Stomach smooth muscle (tissue), 2 donors: ENCODE data around the gene RASSF8.

Source experiments
- H3K27ac ChIP-seq: one replicate; pipeline ENCODE4 v1.7.0; 2013; ENCODE audit warnings: mild to moderate bottlenecking, low read length, inconsistent platforms
- H3K27me3 ChIP-seq, 2 donors: one replicate each; pipeline ENCODE4 v1.7.0; 2013; ENCODE audit warnings: low read length in 2 of 2; ENCODE audit not compliant: insufficient read depth in 2 of 2, control insufficient read depth in 1 of 2
- H3K36me3 ChIP-seq, 2 donors: one replicate each; pipeline ENCODE4 v1.7.0; 2013; ENCODE audit warnings: low read length in 2 of 2; ENCODE audit not compliant: control insufficient read depth in 2 of 2, insufficient read depth in 2 of 2
- H3K4me1 ChIP-seq: one replicate; pipeline ENCODE4 v1.7.0; 2013; ENCODE audit warnings: low read length; ENCODE audit not compliant: control insufficient read depth, insufficient read depth
- H3K4me3 ChIP-seq, 2 donors: one replicate each; pipeline ENCODE4 v1.7.0; 2013; ENCODE audit warnings: low read length in 2 of 2
- H3K9ac ChIP-seq, 2 donors: one replicate each; pipeline ENCODE4 v1.7.0; 2013; ENCODE audit warnings: low read length in 2 of 2, mild to moderate bottlenecking in 1 of 2
- H3K9me3 ChIP-seq, 2 donors: one replicate each; pipeline ENCODE4 v1.7.0; 2013; ENCODE audit warnings: low read length in 2 of 2; ENCODE audit not compliant: control insufficient read depth in 2 of 2
- donor health status: healthy.
- donor health status: Pancreatic carcinoma.

Gene RASSF8

DNA sequence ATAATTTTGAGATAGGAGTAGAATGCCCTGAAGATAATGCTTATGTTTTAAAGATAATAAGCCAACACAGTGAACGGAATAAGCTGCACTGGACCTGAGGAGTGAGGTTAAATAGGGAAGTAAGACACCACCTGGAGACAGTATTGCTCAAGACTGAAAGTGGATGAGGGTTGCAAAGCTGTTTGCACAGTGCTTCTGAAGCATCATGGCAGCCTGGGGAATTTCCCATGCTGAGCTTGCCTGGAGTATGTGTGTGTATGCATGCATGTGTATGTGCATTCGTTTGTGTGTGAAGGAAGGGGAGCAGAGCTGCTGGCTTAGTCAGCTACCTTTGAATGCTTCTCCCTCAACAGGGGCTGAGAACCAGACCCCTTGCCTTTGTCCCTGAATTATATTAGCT is 130.5 kb downstream of the RASSF8 start:
- no peak overlapping the region for H3K4me3 ChIP-seq
- no peak overlapping the region for H3K27ac ChIP-seq
- no peaks in the 10 kb centered on the region for H3K36me3 ChIP-seq
- H3K27me3 ChIP-seq: no peaks in the 10 kb centered on the region
- no peaks in the 10 kb centered on the region for H3K9me3 ChIP-seq
- H3K9ac ChIP-seq: no peak overlapping the region
- H3K4me1 ChIP-seq: no peaks in the 10 kb centered on the region

DNA sequence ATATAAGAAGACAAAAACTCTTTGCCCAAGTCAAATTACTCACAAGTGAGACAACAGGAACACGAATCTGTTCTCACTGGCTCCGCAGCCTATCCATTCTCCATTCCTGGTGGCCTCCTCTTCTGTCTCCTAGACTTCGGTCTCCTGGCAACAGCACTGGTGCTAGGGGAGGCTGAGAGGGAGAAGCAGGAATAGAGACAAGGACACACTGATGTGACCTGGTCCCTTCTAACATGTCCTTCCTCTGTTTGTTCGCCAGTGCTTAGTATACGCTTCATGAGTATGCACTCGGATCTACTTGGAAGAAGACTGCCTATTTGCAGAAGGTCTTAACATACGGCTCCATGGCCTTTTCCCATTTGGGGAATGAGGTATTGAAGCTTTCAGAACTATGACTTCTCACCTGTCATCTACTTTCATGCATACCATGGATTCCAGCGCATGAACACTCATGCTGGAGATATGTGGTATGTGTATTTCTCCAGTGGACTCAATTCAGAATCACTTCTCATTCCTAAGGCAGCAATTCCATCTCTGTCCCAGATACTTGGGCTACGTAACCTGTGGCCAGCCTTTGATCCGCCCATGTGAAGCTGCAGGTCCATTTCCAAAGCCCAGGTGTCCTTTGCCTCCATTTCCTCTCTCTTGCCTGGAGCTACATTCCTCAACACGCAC is 132.5 kb downstream of the RASSF8 start:
- H3K9me3 ChIP-seq: no peaks in the 10 kb centered on the region
- no peaks in the 10 kb centered on the region for H3K4me1 ChIP-seq
- H3K27ac ChIP-seq: no peak overlapping the region
- no peak overlapping the region for H3K4me3 ChIP-seq
- H3K27me3 ChIP-seq: no peaks in the 10 kb centered on the region
- no peaks in the 10 kb centered on the region for H3K36me3 ChIP-seq
- no peak overlapping the region for H3K9ac ChIP-seq

DNA sequence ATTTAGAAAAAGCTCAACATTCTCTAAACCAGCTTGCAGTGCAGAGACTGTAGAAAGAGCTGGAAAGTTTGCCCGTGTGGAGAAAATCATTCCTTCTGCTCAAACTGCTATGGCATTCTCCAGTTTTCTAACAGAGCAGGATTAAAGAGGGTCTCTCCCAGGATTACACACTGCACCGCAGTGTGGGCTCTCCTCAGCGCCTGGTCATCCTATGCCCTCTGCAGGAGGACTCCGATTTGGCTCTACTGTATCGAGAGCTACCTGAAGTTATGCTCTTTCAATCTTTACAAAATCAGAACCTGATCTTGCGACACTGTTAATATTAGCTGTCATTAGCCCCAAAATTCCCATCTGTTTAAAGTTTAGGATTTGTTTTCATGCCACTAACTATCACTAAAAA is 133.3 kb downstream of the RASSF8 start:
- Histone ChIP-seq H3K27ac (no peak overlapping the region), H3K9ac (no peak overlapping the region), H3K27me3 (no peaks in the 10 kb centered on the region), H3K4me1 (no peaks in the 10 kb centered on the region), H3K36me3 (no peaks in the 10 kb centered on the region), H3K9me3 (no peaks in the 10 kb centered on the region), H3K4me3 (no peak overlapping the region)

DNA sequence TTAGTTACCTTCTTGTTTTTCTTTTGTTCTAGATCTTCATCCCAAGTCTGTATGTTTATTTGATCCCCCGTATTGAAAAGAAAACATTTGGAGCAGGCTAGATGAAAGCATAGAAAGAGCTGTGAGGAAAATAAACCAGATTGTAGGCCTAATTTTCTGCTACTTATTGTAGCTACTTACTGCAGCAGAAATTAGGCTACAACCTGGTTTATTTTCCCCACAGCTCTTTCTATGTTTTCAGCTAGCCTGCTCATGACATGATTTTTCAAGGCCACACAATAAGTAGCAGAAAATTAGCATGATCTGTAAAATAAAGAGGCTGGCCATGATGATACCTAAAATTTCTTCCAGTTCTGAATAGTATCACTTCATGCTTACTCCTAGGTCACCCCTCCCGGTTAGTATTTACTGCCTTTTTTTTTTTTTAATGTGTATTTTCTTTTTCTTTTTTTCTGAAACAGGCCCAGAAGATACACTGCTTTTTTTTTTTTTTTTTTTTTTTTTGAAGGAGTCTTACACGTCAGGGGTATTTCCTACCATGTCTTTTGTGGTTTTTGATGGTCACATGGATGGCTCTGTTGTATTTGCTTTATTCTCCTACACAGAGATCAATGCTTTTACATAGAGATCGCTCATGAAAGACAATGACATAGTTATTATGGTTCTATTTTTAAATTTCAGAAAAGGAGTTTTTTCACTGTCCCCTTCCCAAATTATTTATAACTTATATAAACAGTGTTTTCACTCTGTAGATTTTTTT is 134.0 kb downstream of the RASSF8 start:
- no peaks in the 10 kb centered on the region for H3K36me3 ChIP-seq
- no peaks in the 10 kb centered on the region for H3K9me3 ChIP-seq
- no peaks in the 10 kb centered on the region for H3K4me1 ChIP-seq
- H3K9ac ChIP-seq: no peak overlapping the region
- no peaks in the 10 kb centered on the region for H3K27me3 ChIP-seq
- no peak overlapping the region for H3K4me3 ChIP-seq
- no peak overlapping the region for H3K27ac ChIP-seq

DNA sequence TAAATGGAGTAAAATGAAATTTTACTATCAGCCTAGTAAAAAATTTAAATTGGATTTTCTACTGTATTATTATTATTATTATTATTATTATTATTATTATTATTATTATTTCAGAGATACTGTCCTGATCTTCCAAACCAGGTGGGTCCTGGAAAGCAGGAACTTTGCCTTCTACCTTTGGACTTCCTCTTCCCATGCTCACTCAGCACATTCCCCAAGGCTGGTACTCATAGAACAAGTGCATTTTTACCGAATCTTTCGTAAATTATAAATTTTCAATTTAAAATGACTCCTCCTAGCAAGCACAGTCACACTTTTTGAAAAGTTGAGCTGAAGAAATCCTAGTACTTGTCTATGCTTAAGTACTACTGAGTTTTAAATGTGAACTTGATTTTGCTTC is 136.7 kb downstream of the RASSF8 start:
- H3K9ac ChIP-seq: no peak overlapping the region
- H3K4me3 ChIP-seq: no peak overlapping the region
- no peaks in the 10 kb centered on the region for H3K4me1 ChIP-seq
- no peaks in the 10 kb centered on the region for H3K27me3 ChIP-seq
- no peak overlapping the region for H3K27ac ChIP-seq
- no peaks in the 10 kb centered on the region for H3K36me3 ChIP-seq
- H3K9me3 ChIP-seq: no peaks in the 10 kb centered on the region

DNA sequence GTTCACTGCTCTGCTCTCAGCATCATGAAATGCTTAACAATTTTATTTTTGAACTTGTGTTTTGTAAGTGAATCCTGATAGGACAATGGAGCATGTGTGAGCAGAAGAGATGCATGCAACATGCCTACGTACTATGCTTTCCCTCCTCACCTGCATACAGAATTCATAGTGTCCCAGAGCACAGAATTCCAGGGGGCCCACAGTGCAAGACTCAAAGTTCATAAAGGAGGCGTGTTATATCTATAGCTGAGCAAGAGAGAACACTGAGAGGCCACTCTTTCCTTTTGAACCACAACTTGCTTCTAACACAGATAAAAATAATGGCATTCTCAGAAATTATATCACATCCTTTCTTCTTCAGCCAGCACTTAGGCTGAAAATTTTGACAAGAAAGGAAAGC is 137.6 kb downstream of the RASSF8 start:
- Histone ChIP-seq H3K36me3 (no peaks in the 10 kb centered on the region), H3K4me1 (no peaks in the 10 kb centered on the region), H3K4me3 (no peak overlapping the region), H3K27me3 (no peaks in the 10 kb centered on the region), H3K9me3 (no peaks in the 10 kb centered on the region), H3K27ac (no peak overlapping the region), H3K9ac (no peak overlapping the region)

DNA sequence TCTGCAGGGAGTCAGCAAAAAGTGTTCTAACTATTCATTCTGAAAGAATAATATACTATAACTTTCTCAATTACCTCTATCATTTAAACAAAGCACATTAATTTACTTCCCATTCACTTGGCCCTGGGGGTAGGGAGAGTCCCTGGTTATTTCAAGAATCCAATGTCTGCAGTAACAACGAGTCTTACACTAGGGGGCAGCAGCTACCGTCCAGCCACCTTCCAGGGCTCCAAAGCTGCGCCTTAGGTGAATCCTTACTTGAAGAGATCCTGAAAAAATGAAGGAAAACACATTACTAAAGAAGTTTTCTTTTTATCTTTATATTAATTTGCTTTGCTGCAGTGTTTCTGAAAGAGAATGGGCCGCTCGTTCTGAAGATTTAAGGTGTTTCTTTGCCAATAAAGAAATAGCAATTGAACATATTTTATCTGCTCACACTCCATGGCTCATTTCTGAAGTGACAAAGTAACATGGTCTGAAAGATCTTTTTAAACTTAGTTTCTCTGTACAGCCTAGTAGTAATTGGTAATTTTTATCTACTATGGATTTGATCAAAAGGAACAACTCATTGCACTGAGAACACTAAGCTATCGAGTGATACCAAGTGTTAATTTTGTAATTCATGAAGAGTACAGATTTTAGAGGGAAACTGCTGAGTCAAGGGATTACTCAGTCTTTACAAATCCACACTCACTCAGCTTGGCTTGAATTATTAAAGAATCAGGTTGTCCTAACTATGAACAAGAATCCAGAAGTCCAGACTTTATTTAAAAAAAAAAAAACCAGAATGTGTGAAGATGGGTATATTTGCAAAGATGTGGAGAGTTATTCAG is 138.8 kb downstream of the RASSF8 start:
- Histone ChIP-seq H3K4me3 (no peak overlapping the region), H3K27ac (no peak overlapping the region), H3K27me3 (no peaks in the 10 kb centered on the region), H3K4me1 (no peaks in the 10 kb centered on the region), H3K36me3 (no peaks in the 10 kb centered on the region), H3K9me3 (no peaks in the 10 kb centered on the region), H3K9ac (no peak overlapping the region)

DNA sequence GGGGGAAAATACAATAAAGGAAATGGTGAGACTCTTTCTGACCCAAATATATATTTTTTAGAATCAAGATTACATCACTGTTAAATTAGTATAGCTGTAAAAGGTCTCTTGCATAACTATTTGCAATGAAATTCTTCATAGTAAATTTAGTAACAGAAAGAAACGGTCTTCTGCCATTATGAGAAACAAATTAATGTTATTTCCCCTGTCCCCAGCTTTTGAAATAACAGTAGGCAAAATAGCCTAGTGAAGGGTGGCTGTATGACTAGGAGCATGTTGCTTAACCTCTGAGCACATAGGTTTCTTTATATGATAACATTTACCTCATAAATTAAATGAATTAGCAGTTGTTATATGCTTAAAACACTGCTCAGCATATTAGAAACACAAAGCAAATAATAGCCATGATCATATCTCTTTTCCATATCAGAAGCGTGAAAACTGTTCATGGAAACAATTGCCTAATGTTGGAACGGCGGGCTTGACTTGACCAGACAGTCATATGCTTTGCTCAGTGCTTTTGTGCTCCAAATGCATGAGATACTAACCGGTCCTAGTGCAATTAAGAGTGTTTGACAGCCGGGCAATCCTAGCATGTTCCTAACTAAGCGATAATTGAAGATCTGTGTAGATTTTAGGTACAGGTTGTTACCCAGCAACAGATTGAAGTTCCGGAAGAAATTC is 142.3 kb downstream of the RASSF8 start:
- Histone ChIP-seq H3K27ac (no peak overlapping the region), H3K9ac (no peak overlapping the region), H3K9me3 (no peaks in the 10 kb centered on the region), H3K4me1 (no peaks in the 10 kb centered on the region), H3K27me3 (no peaks in the 10 kb centered on the region), H3K36me3 (no peaks in the 10 kb centered on the region), H3K4me3 (no peak overlapping the region)

DNA sequence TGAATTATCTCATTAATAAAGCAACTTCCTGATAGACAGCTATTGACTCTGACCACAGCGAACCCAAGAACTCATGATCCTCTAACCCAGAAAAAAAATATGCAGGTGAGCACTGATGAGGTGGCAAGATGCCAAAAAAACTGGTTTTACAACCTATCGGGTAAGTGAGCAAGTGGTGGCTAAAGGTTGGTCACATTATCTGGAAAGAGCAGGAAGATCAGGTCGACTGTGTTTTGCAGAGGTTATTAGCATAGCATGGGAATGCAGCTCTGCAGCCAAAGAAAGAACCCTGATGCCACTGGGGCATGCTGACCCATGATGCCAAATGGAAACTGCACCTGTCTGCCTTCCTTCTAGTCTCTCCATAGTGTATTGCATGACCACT is 142.9 kb downstream of the RASSF8 start:
- no peak overlapping the region for H3K9ac ChIP-seq
- no peaks in the 10 kb centered on the region for H3K4me1 ChIP-seq
- no peak overlapping the region for H3K27ac ChIP-seq
- no peaks in the 10 kb centered on the region for H3K27me3 ChIP-seq
- H3K36me3 ChIP-seq: no peaks in the 10 kb centered on the region
- H3K9me3 ChIP-seq: no peaks in the 10 kb centered on the region
- H3K4me3 ChIP-seq: no peak overlapping the region

DNA sequence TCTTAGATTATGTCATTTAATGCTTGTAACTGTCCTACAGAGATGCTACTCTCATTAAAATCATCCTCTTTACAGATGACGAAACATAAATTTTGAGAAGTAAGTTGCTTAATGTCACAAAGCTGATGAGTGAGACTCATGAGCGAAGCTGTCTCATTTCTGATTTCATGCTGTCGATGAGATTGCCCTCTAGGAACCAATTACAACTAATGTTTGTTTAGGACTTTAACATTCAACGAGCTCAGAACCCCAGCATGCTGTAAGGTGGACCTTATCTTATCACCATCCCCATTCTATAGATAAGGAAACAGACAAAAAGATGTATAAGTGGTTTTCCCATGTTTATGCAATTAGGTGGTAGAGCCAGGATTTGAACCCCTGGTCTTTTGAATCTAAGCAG is 143.3 kb downstream of the RASSF8 start:
- H3K9ac ChIP-seq: no peak overlapping the region
- H3K27ac ChIP-seq: no peak overlapping the region
- no peaks in the 10 kb centered on the region for H3K27me3 ChIP-seq
- no peaks in the 10 kb centered on the region for H3K9me3 ChIP-seq
- no peaks in the 10 kb centered on the region for H3K4me1 ChIP-seq
- no peaks in the 10 kb centered on the region for H3K36me3 ChIP-seq
- H3K4me3 ChIP-seq: no peak overlapping the region
